GM04504 (cell line): ENCODE results near the gene FGGY.
"Not testable (repeated sequence)": the region's sequence is repeated elsewhere in the genome, so short reads cannot be mapped to it uniquely, and the experiment has no call there.

ENCODE experiments used
- DNase-seq: peaks from one replicate; pipeline ENCODE4 v3.0.0-alpha.2; 2012; ENCODE audit warnings: low read depth

FGGY gene

DNA sequence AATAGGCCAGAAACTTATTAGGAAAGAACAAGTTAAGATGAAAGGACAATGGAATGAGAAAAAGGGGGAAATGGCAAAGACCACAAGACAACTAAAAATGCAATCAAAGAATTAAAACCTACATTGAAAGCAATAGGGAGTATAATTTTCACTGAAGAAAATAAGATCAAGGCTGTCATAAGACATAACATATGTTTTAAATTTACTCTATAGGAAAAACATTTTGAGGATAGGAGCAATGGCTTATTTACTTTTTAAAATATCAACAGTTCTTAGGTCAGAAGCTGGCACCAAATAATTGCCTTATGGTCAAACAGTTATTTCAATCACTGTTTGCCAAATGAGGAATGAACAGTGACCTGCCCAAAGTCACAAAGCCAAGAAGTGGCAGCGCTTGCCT, 346.6 kb downstream of the FGGY start:
- DNase-seq: no peak

DNA sequence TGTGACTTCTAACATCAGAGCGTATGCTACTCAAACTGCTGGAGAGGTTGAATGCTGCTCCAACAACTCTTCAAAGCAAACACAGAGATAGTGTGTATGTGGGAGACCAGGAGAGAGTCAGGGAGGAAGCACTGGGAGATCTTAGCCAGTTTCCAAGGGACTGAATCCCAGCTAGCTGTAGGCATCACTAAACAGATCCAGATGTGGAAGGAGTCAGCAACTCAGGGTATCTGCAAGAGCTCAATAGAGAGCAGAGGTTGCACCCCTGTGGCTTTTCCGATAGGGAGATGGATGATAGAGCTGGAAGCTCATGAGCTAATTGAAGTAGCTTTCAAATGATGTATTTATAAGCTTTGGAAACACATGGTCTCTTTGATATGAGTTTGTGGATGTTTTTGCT, 349.0 kb downstream of the FGGY start:
- DNase-seq: peak; percentile 66

DNA sequence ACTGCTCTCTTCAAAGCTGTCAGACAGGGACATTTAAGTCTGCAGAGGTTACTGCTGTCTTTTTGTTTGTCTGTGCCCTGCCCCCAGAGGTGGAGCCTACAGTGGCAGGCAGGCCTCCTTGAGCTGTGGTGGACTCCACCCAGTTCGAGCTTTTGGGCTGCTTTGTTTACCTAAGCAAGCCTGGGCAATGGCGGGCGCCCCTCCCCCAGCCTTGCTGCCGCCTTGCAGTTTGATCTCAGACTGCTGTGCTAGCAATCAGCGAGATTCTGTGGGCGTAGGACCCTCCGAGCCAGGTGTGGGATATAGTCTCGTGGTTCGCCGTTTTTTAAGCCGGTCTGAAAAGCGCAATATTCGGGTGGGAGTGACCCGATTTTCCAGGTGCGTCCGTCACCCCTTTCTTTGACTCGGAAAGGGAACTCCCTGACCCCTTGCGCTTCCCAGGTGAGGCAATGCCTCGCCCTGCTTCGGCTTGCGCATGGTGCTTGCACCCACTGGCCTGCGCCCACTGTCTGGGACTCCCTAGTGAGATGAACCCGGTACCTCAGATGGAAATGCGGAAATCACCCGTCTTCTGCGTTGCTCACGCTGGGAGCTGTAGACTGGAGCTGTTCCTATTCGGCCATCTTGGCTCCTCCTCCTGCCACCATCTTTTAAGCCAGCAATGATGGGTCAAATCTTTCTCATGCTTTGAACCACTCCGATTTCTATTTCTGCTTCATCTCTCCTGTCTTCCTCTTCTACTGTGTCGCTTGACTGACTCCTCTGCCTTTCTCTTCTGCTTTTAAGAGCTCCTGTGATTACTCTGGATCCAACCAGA, 356.5 kb downstream of the FGGY start:
- not testable (repeated sequence) for DNase-seq

DNA sequence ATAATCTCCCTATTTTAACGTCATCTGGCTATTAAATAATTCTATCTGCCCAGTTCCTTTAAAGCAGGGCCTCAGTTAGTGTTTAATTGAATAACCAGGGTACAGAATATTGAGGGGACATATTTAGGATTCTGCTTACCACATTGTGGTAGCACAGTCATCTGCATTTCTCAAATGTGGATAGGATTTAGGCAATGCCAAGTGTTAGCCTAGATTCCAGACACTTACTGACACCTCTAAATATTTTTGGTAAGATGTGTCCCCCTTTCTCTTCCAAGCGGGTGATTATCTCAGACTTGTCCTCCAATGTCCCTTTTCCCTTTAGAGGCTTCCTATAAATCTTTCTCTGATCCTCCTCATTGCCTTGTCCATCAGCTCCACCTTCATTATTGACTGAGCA, 357.1 kb downstream of the FGGY start:
- DNase-seq: no peak

DNA sequence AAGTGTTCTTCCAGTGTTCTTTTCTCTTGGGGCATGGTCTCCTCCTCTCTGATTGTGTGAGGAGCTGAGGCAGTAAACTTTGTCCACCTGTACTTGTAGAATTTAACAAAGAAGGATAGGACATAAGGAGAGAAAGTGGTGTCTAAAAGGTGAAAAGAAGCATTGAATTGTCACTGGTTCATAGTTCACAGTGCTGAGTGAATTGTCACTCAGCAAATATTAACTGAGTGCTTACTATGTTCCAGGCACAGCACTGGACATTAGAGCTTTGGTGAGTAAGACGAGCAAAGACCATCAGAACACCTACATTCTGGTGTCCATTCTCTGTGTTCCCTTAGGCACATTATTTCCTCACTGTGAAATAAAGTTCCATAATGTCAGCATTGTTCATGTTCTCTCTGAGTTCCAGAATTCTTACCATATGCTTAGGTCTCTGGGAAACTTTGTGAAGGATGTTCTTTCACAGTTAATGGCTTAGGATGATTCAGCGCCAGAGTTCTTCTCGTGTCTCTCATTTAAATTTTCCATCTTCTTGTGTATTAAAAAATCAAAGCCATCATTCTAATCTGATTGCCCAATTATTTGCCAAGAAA, 361.1 kb downstream of the FGGY start:
- no peak for DNase-seq

DNA sequence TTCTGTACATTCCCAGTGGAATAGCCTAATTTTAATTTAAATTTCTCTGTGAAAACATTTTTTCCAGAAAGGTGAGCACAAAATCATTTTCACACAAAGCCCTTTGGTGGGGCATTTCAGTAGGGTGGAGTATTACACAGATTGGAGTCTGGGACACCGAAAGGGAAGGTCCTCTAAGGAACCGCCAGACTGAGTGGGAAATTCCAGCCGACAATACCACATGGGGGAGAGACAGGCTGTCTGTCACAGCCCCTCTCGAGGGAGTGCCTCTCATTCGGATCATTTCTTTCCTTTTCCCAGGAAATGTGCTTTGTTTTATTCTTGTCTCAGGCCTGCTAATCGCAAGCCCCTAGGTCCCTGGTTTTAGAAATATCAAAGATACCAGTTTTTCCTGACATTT, 367.3 kb downstream of the FGGY start:
- DNase-seq: no peak

DNA sequence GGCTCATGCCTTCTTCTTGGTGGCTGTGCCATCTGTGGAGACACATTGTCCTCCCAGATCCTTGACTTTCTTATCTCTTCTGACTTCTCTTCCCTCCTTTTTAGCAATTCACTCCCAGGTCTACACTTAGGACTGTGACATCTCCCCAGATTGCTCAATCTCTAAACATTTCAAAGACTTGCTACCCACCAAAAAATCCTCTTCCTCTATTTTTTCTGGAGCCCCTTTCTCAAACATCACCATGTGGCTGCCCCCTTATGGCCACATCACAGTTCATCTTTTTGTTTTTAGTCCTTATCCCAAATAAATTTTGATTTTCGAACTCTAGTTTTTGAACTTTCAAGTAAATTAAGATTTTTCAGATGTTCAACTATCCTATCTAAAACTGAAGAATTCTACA, 369.2 kb downstream of the FGGY start:
- DNase-seq: no peak

DNA sequence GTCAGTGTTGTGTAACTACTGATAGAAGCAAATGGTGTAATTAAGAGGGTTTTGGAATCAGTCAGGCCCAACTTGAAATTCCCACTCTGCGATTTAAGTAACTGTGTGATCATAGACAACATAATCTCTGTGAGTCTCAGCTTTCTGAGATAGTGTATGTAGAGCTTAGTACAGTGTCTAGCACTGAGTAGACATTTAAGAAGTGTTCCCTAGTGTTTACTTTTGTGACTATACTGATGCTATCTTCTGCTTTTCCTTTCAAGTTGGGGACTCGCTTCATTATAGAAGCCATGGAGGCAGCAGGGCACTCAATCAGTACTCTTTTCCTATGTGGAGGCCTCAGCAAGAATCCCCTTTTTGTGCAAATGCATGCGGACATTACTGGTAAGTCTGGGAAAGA, 370.1 kb downstream of the FGGY start:
- no peak for DNase-seq

DNA sequence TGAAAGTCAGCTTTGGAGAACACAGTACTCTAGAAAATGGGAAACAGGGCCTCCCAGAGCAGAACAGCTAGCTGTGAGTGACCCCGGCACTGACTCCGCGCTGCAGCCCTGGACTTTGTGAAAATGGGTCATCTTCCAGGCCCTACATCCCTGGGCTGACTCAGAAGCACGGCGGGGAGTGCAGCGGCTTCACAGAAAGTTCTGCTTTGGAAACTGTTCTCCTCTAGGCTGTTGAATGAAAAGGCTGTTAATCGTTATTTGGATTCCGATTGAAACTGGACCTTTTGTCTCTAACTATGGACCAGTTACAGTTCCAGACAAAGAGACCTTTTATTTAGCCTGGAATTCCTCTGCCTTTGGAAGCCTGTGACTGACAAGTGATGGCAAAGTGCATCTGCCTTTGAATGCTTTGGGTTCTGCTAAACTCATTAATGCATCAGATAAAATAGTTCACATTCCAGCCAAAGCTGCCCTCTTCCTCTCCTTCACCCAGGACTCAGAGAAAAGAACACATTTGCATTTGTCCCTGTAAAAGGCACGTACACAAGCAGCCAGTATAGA, 372.9 kb downstream of the FGGY start:
- DNase-seq: no peak

DNA sequence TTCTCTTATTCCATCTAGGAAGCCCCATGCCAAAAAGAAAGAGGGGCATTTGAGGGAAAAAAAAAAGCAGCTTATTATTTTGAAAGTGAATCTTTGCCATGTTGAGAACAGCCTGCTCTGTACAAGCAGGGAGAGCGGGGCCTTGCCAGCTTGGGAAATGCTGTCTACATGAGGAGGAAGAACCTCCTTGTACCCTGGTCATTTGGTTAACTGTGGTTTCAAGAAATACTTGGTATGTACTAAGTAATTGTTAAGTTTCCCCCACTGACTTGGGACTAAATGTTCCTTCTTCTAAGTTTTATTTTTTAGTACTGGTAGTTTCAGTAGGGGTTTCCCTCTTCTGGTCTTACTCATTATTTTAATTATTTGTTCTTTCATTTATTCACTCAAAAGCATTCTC, 373.8 kb downstream of the FGGY start:
- no peak for DNase-seq

DNA sequence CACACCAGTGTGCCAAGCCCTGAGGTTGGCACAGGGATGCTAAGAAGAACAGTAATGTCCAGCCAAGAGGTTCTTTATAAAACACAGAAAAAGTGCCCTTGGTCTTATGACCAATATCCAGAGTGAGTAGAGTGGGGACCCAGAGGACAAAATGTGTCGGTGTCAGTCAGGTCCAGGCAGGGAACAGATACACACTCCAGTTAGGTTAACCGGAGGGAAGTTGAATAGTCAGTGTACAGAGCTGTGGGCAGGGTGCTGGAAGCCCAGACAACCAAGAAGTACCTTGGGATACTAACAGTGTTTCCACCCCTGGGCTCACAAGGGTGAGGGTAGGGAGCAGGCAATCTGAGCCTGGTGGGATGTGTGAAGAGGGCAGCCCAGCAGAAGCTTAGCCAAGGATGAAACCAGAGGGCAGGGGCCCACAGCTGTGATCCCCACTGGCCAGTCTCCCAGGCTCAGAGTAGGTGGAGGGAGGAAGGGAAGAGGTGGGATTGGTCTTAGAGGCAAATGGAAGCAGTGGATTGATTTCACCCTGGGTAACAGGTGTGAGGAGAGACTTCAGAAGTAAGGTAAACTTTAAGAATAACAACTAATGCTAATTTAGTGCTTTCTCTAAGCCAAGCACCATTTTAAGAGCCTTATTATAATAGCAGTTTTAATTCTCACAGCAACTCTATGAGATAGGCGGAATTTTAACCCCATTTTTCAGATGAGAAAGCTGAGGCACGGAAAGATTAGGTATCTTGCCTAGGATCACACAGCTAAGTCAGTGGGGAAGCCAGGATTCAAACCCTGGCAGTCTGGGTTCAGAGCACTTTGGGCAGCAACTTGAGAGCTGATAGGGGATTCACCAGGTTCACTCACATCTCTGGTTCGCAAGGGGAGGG, 374.4 kb downstream of the FGGY start:
- no peak for DNase-seq

DNA sequence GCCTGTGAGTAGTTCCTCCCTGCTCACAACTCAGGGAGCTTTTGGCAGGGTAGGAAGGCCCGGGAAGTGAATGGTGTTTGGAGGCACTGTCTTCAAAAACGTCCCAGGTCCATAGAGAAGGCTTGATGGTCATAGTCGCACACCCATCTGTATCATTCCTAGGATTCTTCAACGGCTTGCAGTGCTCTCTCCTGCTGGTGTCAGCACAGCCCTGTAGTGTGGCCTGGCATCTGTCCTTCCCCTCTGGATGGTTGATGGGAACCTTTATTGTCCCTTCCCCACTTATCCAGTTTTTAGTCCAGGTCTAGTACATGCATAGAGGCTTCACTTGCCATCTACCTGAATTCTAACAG, 375.0 kb downstream of the FGGY start:
- DNase-seq: no peak

DNA sequence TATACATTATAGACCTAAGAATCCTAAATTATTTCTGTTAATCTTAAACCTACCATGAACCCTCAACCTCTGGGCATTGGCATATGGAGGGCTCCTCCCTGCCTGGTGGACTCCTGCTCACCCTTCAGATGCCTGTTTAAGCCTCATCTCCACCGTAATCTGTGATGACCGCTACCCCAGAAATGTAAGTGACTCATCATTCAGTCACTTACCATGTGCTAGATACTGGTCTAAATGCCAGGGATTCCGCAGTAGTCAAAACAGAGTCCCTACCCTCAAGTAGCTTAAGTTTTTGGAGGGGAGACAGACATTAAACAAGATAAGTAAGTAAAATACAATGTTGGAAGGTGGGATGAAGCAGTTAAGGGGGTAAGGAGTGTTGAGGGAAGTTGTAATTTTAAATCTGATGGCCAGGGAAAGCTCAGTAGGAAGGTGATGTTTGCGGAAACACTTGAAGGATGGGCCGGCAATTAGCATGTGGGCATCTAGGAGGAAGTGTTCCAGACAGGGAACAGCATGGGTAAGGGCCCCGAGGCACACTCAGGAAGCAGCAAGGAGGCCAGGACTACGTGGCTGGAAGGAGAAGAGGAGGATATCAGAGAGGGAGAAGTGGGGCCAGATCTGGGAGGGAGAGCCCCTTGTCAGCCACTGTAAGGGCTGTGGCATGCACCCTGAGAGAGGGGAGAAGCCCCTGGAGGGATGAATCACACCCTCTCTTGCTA, 376.1 kb downstream of the FGGY start:
- DNase-seq: no peak

DNA sequence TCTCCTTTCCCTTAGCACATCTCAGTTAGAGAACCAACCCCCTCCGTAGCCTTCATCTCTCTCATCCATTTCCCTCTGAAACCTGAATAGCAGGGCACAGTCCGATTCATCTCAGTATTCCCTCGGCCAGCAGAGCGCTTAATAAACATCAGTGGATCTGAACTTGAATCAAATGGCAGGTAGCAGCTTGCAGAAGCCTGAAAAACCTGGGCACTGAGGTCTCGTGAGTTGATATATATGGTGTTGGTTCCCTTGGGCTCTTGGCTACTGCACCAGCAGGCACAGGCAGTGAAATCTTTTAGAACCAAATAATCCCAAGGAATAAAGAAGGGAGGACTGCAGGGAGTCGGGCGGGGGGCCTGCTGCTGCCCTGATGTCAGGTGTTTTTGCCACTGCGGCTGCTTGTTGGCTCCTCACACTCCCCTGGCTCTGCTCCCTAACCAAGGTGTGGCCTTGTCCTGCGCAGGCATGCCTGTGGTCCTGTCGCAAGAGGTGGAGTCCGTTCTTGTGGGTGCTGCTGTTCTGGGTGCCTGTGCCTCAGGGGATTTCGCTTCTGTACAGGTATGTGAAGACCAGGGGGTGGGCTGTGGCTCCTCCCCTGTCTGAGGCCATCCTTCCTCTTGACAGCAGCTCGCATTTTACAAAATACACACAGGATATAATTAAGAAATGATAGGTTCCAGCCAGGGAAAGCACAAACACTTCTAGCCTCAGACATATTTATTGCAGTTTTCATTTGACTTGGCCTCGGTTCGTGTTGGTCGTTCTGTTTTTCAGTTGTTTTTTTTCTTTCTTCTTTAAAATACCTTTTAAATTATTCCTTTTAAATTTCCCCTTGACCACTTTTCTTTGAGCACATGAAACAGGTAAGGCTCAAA, 376.9 kb downstream of the FGGY start:
- DNase-seq: no peak

DNA sequence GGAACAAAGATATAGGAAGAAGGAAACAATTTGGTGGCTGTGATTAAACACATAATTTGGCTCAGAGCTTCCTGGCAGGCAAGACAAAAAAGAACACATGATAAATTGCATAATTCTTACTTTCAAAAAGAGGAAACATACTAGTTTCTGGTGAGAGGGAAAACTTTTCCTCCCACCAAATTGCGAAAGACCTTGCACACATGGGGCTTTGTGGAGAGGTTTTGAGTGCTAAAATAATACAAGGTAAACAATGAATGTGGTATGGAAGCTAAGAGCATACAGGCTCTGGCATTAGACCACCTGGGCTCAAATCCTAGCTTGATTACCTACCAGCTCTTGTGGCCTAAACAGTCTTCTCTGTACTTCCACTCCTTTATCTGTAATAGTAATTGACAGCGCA, 377.7 kb downstream of the FGGY start:
- no peak for DNase-seq

DNA sequence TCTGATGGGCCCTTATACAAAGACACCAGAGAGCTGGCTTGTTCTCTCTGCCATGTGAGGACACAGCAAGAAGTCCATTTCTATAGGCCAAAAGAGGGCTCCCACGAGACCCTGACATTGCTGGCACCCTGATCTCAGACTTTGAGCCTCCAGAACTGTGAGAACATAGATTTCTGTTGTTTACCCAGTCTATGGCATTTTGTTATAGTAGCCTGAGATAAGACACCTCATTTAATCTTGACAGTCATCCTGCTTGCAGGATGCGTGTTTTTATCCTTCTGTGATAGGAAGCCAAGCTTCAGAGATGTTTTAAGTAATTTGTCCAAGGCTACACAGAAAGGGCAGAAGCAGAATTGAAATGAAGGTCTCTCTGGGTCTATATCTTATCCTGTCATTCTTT, 379.0 kb downstream of the FGGY start:
- no peak for DNase-seq

DNA sequence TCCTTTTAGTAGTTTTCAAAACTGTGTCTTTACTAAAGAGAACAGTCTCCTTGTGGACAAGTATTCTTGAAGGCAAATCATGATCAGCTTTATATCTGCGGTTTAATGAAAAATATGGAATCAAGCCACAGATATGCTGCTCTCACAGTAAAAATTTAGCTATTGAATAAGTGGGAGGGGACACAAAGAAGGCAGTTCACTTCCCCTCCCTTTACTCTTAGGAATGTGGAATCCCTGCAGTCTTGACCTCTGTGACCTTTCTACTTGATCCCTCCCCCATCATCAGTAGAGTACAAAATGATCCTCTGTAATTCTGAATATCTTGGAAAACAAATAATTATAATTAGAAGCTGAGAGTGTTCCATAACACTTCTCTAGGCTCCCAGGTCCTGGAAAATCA, 381.1 kb downstream of the FGGY start:
- no peak for DNase-seq

DNA sequence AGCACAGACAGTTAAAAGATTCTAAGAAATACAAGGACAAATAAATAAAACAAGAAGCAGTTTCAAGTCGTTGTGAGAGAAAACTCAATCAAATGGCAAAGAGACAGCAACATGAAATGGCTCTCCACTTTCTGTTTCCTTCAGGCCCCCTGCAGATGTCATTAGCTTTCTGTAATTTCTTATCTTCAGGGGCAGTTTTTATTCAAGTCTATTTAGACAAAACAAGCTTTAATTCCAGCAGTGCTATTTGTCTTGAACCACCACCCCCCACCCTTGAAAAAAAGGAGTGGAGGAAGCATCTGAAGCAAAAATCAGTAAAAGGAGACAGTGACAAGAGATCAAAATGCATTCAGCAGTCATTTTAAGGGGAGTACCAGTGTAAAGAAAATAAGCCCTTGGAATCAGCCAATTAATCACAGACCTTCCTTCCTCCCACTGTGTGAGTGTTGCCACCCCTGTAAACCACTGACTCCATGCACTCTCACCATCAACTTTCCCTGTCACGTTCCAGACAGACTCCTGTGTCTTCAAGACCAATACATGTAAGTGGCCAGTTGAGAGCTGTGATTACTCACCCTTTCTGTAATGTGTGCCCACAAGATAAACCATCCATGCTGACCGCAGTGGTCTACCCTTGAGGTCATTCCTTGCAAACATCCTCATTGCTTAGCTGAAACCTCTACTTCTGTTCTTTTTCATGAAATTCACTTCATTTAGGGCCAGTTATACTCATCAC, 381.8 kb downstream of the FGGY start:
- peak; percentile 69 for DNase-seq

DNA sequence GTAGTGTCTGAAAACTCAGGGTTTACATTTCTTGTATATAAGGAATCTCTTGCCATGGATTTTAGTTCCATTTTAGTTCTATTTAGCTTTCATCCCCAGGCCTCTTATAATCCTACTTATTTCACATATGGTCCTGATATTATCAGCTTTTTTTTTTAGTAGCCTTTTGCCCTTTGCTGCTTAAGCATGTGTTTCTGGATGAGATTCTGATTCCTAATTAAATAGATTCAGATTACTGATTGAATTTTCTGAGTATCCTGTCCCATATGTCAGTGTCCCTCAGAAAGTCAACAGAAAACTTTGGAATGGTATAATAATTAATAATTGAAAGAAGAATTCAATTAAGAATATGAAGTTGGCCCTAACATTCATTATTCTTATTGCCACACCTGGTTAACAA, 383.1 kb downstream of the FGGY start:
- no peak for DNase-seq

DNA sequence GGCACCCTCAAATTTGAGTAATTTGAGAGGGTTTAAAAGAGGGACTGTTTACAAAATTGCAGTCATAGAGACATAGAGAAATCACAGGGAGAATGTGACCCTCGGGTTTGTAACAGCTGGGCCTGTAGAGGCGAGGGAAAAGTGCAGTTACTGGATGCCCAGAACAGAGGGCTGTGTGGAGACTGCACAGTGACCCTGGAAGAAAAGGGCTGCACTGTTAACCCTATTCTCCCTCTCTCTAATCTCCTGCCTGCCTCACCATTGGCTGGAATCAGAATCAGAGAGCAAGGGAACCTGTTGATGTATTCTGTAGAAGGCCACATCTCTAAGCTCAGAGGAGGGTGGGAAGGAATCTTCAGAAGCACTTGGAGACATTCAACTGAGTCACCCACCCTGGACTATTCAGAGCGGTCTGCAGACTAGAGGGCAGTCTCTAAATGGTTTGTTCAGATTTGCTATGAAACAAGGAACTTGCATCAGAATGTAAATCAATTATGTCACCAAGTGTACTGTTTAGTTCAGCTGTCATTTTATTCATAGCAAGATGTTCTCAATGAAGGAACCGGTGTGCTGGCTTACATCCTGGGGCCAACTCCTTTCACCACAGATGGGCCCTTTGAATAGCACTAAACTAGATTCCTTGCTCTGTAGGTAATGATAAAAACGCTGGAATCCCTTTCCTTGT, 385.6 kb downstream of the FGGY start:
- DNase-seq: no peak
